Adipocyte (in vitro differentiated cells): ENCODE results near the gene LRRC59.
"Not testable (repeated sequence)": the region's sequence is repeated elsewhere in the genome, so short reads cannot be mapped to it uniquely, and the experiment has no call there.

Experiments
- DNase-seq: peaks from one replicate; pipeline ENCODE4 v3.0.0-alpha.2; 2015; ENCODE audit warnings: low read depth
- H3K27me3 ChIP-seq: replicated peaks from 2 replicates; pipeline ENCODE4 v1.7.0; 2013; ENCODE audit warnings: mild to moderate bottlenecking, low read length, moderate library complexity; ENCODE audit not compliant: control insufficient read depth, insufficient read depth
- H3K36me3 ChIP-seq: 2 replicates; pipeline ENCODE4 v1.7.0; 2013; ENCODE audit warnings: low read length, mild to moderate bottlenecking, moderate library complexity; ENCODE audit not compliant: control insufficient read depth, insufficient read depth, severe bottlenecking
- H3K4me1 ChIP-seq: 2 replicates; pipeline ENCODE4 v1.7.0; 2013; ENCODE audit warnings: mild to moderate bottlenecking, low read length, moderate library complexity; ENCODE audit not compliant: control insufficient read depth, insufficient read depth
- H3K4me3 ChIP-seq: 2 replicates; pipeline ENCODE4 v1.7.0; 2013; ENCODE audit warnings: mild to moderate bottlenecking, low read length, moderate library complexity
- H3K9ac ChIP-seq: 2 replicates; pipeline ENCODE4 v1.7.0; 2013; ENCODE audit warnings: mild to moderate bottlenecking, low read length, moderate library complexity
- H3K9me3 ChIP-seq: 2 replicates; pipeline ENCODE4 v1.7.0; 2013; ENCODE audit warnings: mild to moderate bottlenecking, low read length, moderate library complexity; ENCODE audit not compliant: control insufficient read depth

The LRRC59 gene

DNA sequence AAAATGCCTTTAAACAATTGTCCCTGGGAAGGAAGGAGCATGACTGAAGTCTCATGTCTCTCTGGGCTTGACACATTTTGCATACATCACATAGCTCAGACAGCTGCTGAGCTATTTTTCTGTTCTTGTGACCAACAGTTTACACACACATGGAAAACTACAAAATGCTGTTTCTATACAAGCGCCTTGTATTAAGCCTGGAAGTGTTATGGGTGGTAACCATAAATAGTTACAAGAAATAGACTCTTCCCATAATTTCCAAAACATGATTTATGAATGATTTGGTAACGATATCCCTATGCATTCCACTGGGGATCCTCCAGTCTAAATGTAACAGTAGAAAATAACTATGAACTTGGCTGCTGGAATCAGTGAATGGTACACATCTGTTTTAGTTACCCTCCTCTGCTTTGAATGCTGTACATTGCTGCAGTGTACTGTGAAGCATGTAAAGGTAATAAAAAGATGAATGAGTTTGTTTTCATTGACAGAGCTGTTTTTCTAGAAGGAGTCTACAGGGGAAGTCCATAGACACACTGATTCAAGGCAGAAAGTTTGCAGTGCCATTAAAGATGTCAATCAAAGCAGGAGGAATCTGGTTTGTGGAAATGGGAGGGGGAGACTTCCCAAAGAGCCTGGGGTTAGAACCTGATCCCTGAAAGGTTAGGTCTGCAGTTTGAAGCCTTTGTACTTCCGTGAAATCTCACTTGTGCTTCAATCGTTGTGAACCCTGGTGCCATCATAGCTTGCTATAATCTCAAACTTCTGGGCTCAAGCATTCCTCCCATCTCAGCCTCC, 33.7 kb upstream of the LRRC59 start:
- Histone ChIP-seq H3K4me1 (peaks cover 28% of the 10 kb centered on the region), H3K27me3 (no peaks in the 10 kb centered on the region), H3K9ac (peak overlapping the region; percentile 21), H3K36me3 (peaks cover 32% of the 10 kb centered on the region), H3K4me3 (no peak overlapping the region), H3K9me3 (no peaks in the 10 kb centered on the region)
- DNase-seq = no peak

DNA sequence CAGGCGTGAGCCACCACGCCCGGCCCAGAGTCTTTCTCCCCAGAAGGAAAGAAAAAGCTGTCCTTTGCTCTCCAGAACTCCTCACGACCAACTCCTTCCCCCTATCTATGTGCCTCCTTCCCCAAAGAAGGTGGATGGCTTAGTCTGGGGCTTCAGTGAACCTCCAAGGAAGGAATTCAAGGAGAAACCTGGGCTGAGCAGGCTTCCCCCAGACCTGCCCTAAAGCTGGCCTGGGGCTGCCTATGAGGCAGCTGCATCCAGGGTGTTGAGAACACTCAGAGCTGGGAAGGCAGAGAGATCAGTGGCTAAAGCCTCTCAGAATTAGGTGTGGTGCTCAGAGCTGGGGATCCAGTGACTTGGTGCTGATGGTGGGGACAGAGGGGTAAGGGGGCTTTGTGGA, 32.5 kb upstream of the LRRC59 start:
- H3K27me3 ChIP-seq = no peaks in the 10 kb centered on the region
- no peaks in the 10 kb centered on the region for H3K9me3 ChIP-seq
- peak overlapping the region; percentile 11 for H3K9ac ChIP-seq
- H3K36me3 ChIP-seq = peaks cover 27% of the 10 kb centered on the region
- no peak for DNase-seq
- peaks cover 38% of the 10 kb centered on the region for H3K4me1 ChIP-seq
- peak overlapping the region; percentile 20 for H3K4me3 ChIP-seq

GRCh38 chr17:50428831-50429424, 31.6 kb upstream of the LRRC59 start:
- no peaks in the 10 kb centered on the region for H3K9me3 ChIP-seq
- peak overlapping the region; percentile 43 for H3K4me3 ChIP-seq
- H3K9ac ChIP-seq = peak overlapping the region; percentile 57
- H3K27me3 ChIP-seq = no peaks in the 10 kb centered on the region
- peaks cover 27% of the 10 kb centered on the region for H3K36me3 ChIP-seq
- peaks cover 47% of the 10 kb centered on the region for H3K4me1 ChIP-seq
- DNase-seq = no peak

- not testable (repeated sequence) for DNase-seq, H3K27me3 ChIP-seq, H3K9me3 ChIP-seq
- peak overlapping the region; percentile 94 for H3K4me3 ChIP-seq
- H3K4me1 ChIP-seq = peaks cover 53% of the 10 kb centered on the region
- H3K9ac ChIP-seq = peak overlapping the region; percentile 94
- H3K36me3 ChIP-seq = peaks cover 21% of the 10 kb centered on the region
Observed at GRCh38 chr17:50428126-50428525, 30.8 kb upstream of the LRRC59 start.

DNA sequence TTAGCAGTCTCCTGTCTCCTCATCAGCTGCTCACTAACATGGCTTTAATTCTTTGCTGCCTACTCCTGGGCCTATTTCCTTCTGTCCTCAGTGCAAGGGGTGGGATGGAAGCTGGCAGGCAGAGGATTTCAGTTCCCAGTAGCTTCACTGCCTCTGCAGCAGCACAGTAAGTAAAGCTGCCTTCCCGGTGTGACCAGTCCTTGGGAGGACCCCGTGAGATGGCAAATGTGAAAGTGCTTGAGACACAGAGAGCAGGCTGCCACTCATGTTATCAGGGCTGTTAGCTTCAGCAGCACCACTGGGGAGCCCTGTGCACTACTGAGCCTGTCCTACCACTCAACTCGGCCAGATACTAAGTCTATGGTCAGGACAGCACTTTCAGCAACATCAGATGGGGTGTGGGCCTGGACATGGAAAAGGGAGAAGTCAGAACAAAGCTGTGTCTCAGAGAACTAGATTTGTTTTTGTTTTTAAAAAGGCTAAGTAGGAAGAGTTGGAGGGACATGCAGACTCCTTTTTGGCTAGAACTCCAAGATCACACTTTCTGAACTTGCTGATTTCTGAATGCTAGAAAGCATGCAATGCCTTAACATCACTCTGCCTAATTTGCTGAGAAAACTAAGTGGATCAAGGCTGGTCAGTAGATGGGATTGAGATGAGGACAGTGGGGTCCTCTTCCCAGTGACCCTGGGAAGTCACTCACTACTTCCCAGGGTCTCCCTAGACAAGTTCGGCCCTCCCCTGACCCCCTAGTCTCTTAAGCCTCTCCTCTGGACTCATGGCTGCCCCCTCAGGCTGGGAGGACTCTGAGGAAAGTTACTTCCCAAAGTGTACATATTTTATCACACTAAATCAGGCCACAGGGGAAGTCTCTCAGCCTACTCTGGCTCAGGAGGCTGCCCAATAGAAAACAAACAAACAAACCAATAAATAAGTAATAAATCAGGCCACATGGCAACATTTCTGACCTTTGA, 29.8 kb upstream of the LRRC59 start:
- H3K4me1 ChIP-seq = peaks cover 59% of the 10 kb centered on the region
- peak overlapping the region; percentile 94 for H3K4me3 ChIP-seq
- no peaks in the 10 kb centered on the region for H3K27me3 ChIP-seq
- H3K9ac ChIP-seq = peak overlapping the region; percentile 94
- no peaks in the 10 kb centered on the region for H3K9me3 ChIP-seq
- peaks cover 17% of the 10 kb centered on the region for H3K36me3 ChIP-seq
- DNase-seq = peak; percentile 60

DNA sequence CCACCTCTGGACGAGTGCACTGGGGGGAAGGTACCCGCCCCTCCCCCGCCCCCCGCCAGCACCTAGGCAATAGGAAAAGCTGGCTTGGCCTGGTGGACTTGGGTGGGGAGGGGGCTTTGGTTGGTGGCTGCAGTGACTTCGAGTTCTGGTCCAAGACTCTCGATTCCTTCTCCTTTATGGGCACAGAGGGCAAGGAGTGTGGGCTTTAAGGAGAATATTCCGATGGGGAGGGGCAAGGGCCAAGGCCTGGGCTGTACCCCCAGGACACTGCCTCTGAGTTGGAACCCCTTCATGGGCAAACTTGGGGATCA, 29.1 kb upstream of the LRRC59 start:
- Histone ChIP-seq H3K4me3 (peak overlapping the region; percentile 94), H3K9me3 (no peaks in the 10 kb centered on the region), H3K36me3 (peaks cover 15% of the 10 kb centered on the region), H3K9ac (peak overlapping the region; percentile 94), H3K27me3 (no peaks in the 10 kb centered on the region), H3K4me1 (peaks cover 64% of the 10 kb centered on the region)
- DNase-seq = no peak

GRCh38 chr17:50425682-50426471, 28.6 kb upstream of the LRRC59 start, which contains the start of gene ACSF2:
Gene ACSF2 (plus strand): TSS chr17:50426218. CDS start chr17:50426262, 44 bp downstream.
- Histone ChIP-seq H3K9ac (peak within 1 kb of the TSS; percentile 94), H3K4me3 (peak within 1 kb of the TSS; percentile 94), H3K27me3 (no peaks in the 10 kb centered on the region), H3K36me3 (peaks cover 10% of the 10 kb centered on the region), H3K4me1 (peaks cover 64% of the 10 kb centered on the region), H3K9me3 (no peaks in the 10 kb centered on the region)
- peak; percentile 88 for DNase-seq

- no peaks in the 10 kb centered on the region for H3K27me3 ChIP-seq
Observed at GRCh38 chr17:50424996-50425681, 27.8 kb upstream of the LRRC59 start.

GRCh38 chr17:50424246-50424995, 27.1 kb upstream of the LRRC59 start:
- Histone ChIP-seq H3K4me3 (peak overlapping the region; percentile 80), H3K9ac (peak overlapping the region; percentile 87), H3K9me3 (no peaks in the 10 kb centered on the region), H3K4me1 (peaks cover 71% of the 10 kb centered on the region), H3K36me3 (peaks cover 6% of the 10 kb centered on the region), H3K27me3 (no peaks in the 10 kb centered on the region)
- no peak for DNase-seq

More at GRCh38 chr17:50424996-50425681, 27.8 kb upstream of the LRRC59 start:
- no peak for DNase-seq
- Histone ChIP-seq H3K9ac (peak overlapping the region; percentile 87), H3K36me3 (peaks cover 6% of the 10 kb centered on the region), H3K4me3 (peak overlapping the region; percentile 80), H3K4me1 (peaks cover 67% of the 10 kb centered on the region), H3K9me3 (no peaks in the 10 kb centered on the region)
